ENCODE results near the gene SERF2.

DNA sequence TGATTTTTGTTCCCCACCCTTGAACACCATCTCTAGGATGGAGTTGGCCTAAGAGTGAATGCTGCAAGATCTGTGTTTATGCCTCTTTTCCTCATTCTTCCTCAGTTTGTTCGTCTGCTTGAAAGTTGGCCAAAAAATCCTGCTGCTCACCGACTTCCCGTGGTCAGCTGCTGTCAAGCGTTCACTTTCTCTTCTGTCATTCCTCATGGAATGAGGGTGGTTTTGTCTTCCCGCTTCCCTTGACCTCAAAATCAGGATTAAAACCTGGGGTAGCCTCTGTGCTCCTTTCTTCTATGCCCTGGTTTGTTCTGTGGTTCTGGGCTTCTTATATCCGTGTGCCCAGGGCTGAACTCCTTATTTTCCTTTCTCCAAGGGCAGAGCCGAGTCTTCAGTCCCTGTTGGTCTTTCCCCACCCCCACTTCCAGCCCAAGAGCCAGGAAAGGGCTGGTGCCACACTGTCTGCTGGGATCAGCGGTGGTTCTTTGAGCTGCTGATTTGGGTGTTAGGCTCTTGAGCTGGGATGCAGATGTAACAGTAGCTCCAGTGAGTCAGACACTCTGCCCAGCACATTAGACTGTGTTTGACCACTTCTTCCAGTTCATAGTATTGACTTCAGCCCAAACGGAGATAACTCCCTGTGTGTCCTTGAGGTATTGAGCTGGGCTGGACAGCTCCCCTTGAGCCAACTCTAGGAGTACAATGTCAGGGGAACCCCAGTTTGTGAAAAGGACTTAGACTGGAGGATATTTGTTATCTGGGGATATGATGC, 2.3 kb downstream of the SERF2 start:
- TF ChIP-seq, protein P1, sequence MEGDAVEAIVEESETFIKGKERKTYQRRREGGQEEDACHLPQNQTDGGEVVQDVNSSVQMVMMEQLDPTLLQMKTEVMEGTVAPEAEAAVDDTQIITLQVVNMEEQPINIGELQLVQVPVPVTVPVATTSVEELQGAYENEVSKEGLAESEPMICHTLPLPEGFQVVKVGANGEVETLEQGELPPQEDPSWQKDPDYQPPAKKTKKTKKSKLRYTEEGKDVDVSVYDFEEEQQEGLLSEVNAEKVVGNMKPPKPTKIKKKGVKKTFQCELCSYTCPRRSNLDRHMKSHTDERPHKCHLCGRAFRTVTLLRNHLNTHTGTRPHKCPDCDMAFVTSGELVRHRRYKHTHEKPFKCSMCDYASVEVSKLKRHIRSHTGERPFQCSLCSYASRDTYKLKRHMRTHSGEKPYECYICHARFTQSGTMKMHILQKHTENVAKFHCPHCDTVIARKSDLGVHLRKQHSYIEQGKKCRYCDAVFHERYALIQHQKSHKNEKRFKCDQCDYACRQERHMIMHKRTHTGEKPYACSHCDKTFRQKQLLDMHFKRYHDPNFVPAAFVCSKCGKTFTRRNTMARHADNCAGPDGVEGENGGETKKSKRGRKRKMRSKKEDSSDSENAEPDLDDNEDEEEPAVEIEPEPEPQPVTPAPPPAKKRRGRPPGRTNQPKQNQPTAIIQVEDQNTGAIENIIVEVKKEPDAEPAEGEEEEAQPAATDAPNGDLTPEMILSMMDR (IDR thresholded peaks at IDR 0.05) = no peak
- no peak for TF ChIP-seq POLR2A (IDR thresholded peaks at IDR 0.05)

All from gastroesophageal sphincter (tissue), 3 donors.